PC-9 (cell line): Measurements from ENCODE around the gene SLCO2A1. TPM values are rescaled to one million over a fixed set of nuclear protein-coding genes. Genes with fewer than 3 reads are reported as not detected.

Experiments
- BruUV-seq: library from RNA; stranded (reverse); fragments of 400-500 nt; replicated peaks from 2 replicates; lab custom pipeline; 2021; lab: Mats Ljungman, UMichigan
- CTCF ChIA-PET: fragments of 300-600 bp; sonication (Branson Sonifier 250); formaldehyde crosslinking; loops from one replicate; lab custom pipeline; 2022; ENCODE audit warnings: antibody characterized with exemption; lab: Charles Lee
- POLR2A ChIA-PET: fragments of 300-600 bp; sonication (Branson Sonifier 250); formaldehyde crosslinking; loops from one replicate; lab custom pipeline; 2022; ENCODE audit warnings: antibody characterized with exemption; ENCODE audit not compliant: unreplicated experiment; lab: Charles Lee
- DNase-seq, 2 experiments: peaks; one replicate each; pipeline versions ENCODE4 v3.0.0 to v3.0.0-alpha.2; 2015 to 2022; ENCODE audit warnings: mixed read lengths in 1 of 2
- H2AFZ ChIP-seq: fragments of 200-600 bp; sonication (generic); 2 replicates; pipeline ENCODE4 v1.8.1; 2017; ENCODE audit warnings: antibody characterized with exemption
- H3F3A ChIP-seq: fragments of 200-600 bp; sonication (generic); 2 replicates; pipeline ENCODE4 v1.8.1; 2017; ENCODE audit warnings: antibody characterized with exemption, mild to moderate bottlenecking, low read depth; ENCODE audit not compliant: insufficient read depth
- H3K27ac ChIP-seq: fragments of 200-600 bp; sonication (generic); 2 replicates; pipeline ENCODE4 v1.6.1; 2016; ENCODE audit warnings: mixed run types
- H3K27me3 ChIP-seq: fragments of 200-600 bp; sonication (generic); 2 replicates; pipeline ENCODE4 v1.6.1; 2016; ENCODE audit warnings: low read depth, mixed run types; ENCODE audit not compliant: insufficient read depth
- H3K36me3 ChIP-seq: fragments of 200-600 bp; sonication (generic); 2 replicates; pipeline ENCODE4 v1.6.1; 2016; ENCODE audit warnings: low read depth, mixed run types
- H3K4me1 ChIP-seq: fragments of 200-600 bp; sonication (generic); replicated peaks from 2 replicates; pipeline ENCODE4 v1.6.1; 2016; ENCODE audit warnings: mixed run types; ENCODE audit not compliant: insufficient read depth
- H3K4me2 ChIP-seq: fragments of 200-600 bp; sonication (generic); 2 replicates; pipeline ENCODE4 v1.6.1; 2017; ENCODE audit warnings: mixed run types
- H3K4me3 ChIP-seq: fragments of 200-600 bp; sonication (generic); 2 replicates; pipeline ENCODE4 v1.6.1; 2016; ENCODE audit warnings: mixed run types
- H3K79me2 ChIP-seq: fragments of 200-600 bp; sonication (generic); 2 replicates; pipeline ENCODE4 v1.6.1; 2017; ENCODE audit warnings: low read depth, mixed run types
- H3K9me2 ChIP-seq: fragments of 200-600 bp; sonication (generic); 2 replicates; pipeline ENCODE4 v1.8.1; 2017; ENCODE audit warnings: mild to moderate bottlenecking; ENCODE audit not compliant: insufficient read depth
- H3K9me3 ChIP-seq: fragments of 200-600 bp; sonication (generic); 2 replicates; pipeline ENCODE4 v1.8.1; 2016; ENCODE audit warnings: low read depth; ENCODE audit not compliant: insufficient read depth
- H4K20me1 ChIP-seq: fragments of 200-600 bp; sonication (generic); 2 replicates; pipeline ENCODE4 v1.8.1; 2017; ENCODE audit not compliant: insufficient read depth
- EZH2 ChIP-seq: fragments of 200-600 bp; sonication (generic); IDR thresholded peaks from 2 replicates; pipeline ENCODE4 v1.8.0; 2017; ENCODE audit warnings: antibody characterized with exemption, low read depth
- intact Hi-C: fragments of 100-400 bp; cut with micrococcal nuclease; formaldehyde crosslinking; loops from one replicate; pipeline ENCODE4 v1.10.0; 2022; ENCODE audit not compliant: unreplicated experiment
- total RNA-seq: library from RNA; stranded (reverse); gene quantifications from 2 replicates; pipeline ENCODE4 v1.2.3, GENCODE V29; 2021
- TF ChIP-seq, protein P1 (sequence below): fragments of 200-600 bp; sonication (generic); conservative IDR thresholded peaks from 2 replicates; pipeline ENCODE4 v1.6.1; 2017; ENCODE audit warnings: mixed run types, antibody characterized with exemption, mild to moderate bottlenecking, moderate library complexity

Gene SLCO2A1
- total RNA-seq, 1 experiment from 2014 or later, result 0.44 TPM

DNA sequence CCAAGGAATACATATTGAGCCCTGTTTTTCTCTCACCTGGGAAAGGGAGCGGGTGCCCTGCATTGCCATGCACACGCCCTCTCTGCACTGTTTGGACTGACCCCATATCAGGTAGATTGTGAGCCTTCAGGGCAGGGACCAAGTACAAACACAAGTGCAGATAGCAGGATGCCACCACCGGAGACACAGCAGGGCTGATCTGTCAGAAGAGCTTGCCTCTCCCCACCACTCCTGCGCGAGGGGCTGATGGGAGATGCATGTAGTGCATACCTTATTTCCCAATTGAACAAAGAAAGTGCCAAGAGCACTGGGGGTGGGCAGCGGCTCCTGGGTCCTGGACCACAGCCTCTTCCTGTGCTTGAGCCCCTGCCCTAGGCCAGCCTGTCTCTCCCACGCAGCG, 9.0 kb upstream of the SLCO2A1 start:
- H3K9me3 ChIP-seq, result peaks cover 5% of the 10 kb centered on the region; the same call in 1 of the 2 replicates
- POLR2A ChIA-PET, result no interaction called here
- no peak for DNase-seq
- H4K20me1 ChIP-seq, result no peaks in the 10 kb centered on the region
- CTCF ChIA-PET, result no interaction called here
- TF ChIP-seq, protein P1, sequence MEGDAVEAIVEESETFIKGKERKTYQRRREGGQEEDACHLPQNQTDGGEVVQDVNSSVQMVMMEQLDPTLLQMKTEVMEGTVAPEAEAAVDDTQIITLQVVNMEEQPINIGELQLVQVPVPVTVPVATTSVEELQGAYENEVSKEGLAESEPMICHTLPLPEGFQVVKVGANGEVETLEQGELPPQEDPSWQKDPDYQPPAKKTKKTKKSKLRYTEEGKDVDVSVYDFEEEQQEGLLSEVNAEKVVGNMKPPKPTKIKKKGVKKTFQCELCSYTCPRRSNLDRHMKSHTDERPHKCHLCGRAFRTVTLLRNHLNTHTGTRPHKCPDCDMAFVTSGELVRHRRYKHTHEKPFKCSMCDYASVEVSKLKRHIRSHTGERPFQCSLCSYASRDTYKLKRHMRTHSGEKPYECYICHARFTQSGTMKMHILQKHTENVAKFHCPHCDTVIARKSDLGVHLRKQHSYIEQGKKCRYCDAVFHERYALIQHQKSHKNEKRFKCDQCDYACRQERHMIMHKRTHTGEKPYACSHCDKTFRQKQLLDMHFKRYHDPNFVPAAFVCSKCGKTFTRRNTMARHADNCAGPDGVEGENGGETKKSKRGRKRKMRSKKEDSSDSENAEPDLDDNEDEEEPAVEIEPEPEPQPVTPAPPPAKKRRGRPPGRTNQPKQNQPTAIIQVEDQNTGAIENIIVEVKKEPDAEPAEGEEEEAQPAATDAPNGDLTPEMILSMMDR, result no peak
- TF ChIP-seq EZH2, result no peak
- no peaks in the 10 kb centered on the region for H3K36me3 ChIP-seq
- H3K79me2 ChIP-seq, result no peaks in the 10 kb centered on the region
- H3K4me2 ChIP-seq, result no peak overlapping the region
- H3K4me1 ChIP-seq, result peaks cover 8% of the 10 kb centered on the region; the same call in 1 of the 2 replicates
- intact Hi-C loops, result no loop called here
- H3F3A ChIP-seq, result no peaks in the 10 kb centered on the region
- BruUV-seq, result no TSS peak
- H2AFZ ChIP-seq, result no peak overlapping the region
- no peaks in the 10 kb centered on the region for H3K27me3 ChIP-seq
- no peak overlapping the region for H3K4me3 ChIP-seq
- H3K9me2 ChIP-seq, result no peaks in the 10 kb centered on the region
- no peak overlapping the region for H3K27ac ChIP-seq

DNA sequence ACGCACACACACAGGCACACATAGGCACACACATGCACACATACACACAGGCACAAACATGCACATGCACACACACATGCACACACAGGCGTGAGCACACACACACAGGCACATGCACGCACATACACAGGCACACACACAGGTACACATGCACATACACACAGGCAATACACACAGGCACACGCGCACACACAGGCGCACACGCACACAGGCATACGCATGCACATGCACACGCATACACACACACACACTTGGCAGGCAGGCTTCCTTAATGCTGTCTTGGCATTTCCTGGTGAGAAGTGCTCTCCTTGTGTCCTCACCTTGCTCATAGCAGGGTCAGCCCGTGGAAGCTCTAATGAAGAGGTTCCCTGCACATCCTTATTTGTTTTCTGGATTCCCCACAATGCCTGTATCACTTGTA, 8.4 kb upstream of the SLCO2A1 start:
- no TSS peak for BruUV-seq
- H3K4me3 ChIP-seq, result no peak overlapping the region
- no peaks in the 10 kb centered on the region for H3K79me2 ChIP-seq
- no peaks in the 10 kb centered on the region for H3K9me2 ChIP-seq
- H3F3A ChIP-seq, result no peaks in the 10 kb centered on the region
- no peak overlapping the region for H3K4me2 ChIP-seq
- TF ChIP-seq EZH2, result no peak
- TF ChIP-seq, protein P1, result no peak
- intact Hi-C loops, result no loop called here
- CTCF ChIA-PET, result no interaction called here
- no peak for DNase-seq
- H3K27ac ChIP-seq, result no peak overlapping the region
- POLR2A ChIA-PET, result no interaction called here
- no peaks in the 10 kb centered on the region for H4K20me1 ChIP-seq
- no peaks in the 10 kb centered on the region for H3K36me3 ChIP-seq
- H3K4me1 ChIP-seq, result peaks cover 8% of the 10 kb centered on the region; the same call in 1 of the 2 replicates
- peaks cover 5% of the 10 kb centered on the region; the same call in 1 of the 2 replicates for H3K9me3 ChIP-seq
- no peaks in the 10 kb centered on the region for H3K27me3 ChIP-seq
- H2AFZ ChIP-seq, result no peak overlapping the region

DNA sequence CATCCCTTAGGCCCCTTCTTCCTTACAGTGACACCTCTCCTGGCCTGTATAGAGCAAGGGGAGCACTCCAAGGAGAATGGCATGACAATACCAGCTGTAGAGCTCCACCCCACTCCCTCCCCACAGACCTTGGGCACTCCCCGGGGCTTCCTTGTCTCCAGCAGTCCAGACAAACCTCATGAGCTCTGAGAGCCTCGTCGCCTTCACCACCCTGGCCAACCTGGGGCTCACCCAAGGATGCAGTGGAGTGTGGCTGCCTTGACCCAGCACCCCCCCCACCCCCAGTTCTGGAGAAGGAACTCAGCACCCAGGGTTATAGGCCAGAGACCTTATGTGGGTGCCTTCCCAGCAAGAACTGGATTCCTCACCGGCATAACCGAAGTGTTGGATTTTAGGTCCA, 7.4 kb upstream of the SLCO2A1 start:
- intact Hi-C loops, result no loop called here
- DNase-seq, result no peak
- Histone ChIP-seq H3K27ac (no peak overlapping the region), H3K36me3 (no peaks in the 10 kb centered on the region), H2AFZ (no peak overlapping the region), H3K4me1 (peaks cover 8% of the 10 kb centered on the region; the same call in 1 of the 2 replicates), H3K4me3 (no peak overlapping the region), H3K4me2 (no peak overlapping the region), H3K9me3 (no peaks in the 10 kb centered on the region), H3K9me2 (no peaks in the 10 kb centered on the region), H3F3A (no peaks in the 10 kb centered on the region), H3K27me3 (no peaks in the 10 kb centered on the region), H3K79me2 (no peaks in the 10 kb centered on the region), H4K20me1 (no peaks in the 10 kb centered on the region)
- no peak for TF ChIP-seq EZH2
- CTCF ChIA-PET, result no interaction called here
- no TSS peak for BruUV-seq
- POLR2A ChIA-PET, result no interaction called here

DNA sequence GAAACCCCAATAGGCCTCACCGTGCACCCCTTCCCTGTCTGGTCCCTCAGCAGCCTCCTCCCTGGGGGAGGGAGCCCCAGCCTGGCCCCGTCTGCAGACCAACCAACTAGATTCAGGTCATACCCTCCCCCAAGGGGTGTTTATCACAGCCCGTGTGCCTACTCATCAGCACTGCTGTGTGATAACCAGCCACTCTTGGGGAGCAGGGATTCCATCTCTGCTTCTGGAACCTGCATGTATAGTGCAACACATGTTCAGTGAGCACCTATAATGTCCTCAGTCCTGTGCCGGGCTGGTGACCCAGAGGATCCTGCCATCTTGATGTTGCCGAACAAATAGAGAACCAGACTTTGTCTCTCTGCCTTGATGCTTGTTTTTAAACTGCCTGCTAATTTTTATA, 6.6 kb upstream of the SLCO2A1 start:
- Histone ChIP-seq H3F3A (no peaks in the 10 kb centered on the region), H2AFZ (no peak overlapping the region), H3K79me2 (no peaks in the 10 kb centered on the region), H3K4me1 (peaks cover 8% of the 10 kb centered on the region; the same call in 1 of the 2 replicates), H3K4me3 (no peak overlapping the region), H4K20me1 (no peaks in the 10 kb centered on the region), H3K4me2 (no peak overlapping the region), H3K36me3 (no peaks in the 10 kb centered on the region), H3K9me3 (no peaks in the 10 kb centered on the region), H3K27ac (no peak overlapping the region), H3K27me3 (no peaks in the 10 kb centered on the region), H3K9me2 (no peaks in the 10 kb centered on the region)
- intact Hi-C loops, result no loop called here
- ChIA-PET POLR2A (no interaction called here), CTCF (no interaction called here)
- BruUV-seq, result no TSS peak
- TF ChIP-seq, protein P1, result no peak
- TF ChIP-seq EZH2, result no peak
- DNase-seq, result no peak
